ENCODE measurements around the gene TBXAS1.
A peak's percentile ranks its signal among the peaks of the same experiment; 100 is the strongest.

TBXAS1 gene

DNA sequence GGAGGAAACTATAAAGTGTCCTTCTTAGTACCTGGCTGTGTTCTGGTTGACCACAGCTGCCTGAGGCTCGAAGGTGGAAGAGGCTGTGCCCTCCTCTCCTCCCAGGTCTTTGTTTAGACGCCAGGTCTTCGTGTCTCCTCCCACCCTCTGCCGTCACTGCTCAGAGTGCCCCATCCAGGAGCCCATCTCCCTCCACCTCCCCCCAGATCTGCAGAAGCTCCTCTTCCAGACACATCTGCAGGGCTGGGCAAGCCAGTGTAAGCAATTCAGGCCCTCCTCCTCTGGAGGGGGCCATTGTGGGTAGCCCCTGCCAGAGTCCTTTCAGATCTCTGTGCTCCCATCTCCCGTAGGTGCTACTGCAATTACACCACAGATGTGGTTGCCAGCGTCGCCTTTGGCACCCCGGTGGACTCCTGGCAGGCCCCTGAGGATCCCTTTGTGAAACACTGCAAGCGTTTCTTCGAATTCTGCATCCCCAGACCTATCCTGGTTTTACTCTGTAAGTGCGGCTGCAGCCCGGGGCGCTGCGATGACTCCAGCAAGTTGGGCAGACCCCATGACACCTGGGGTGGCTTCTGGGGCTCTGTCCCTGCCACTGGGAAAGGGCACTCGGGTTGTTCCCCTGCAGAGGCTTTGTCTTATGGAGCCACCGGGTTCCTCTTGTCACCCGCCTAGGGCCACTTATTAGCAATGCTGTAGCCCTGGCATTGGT is 126.2 kb downstream of the TBXAS1 start:
- Histone ChIP-seq H3K23ac (ENCODE audit: low read length in 2 of 2) (no peak overlapping the region), H2BK12ac (ENCODE audit: low read length in 2 of 2) (no peak overlapping the region), H2BK120ac (ENCODE audit: low read depth, low read length) (no peak overlapping the region), H2AFZ (ENCODE audit: low read depth, low read length) (no peak overlapping the region), H2AK5ac (ENCODE audit: low read length, severe bottlenecking) (no peak overlapping the region), H3K4ac (ENCODE audit: low read depth in 1 of 2, low read length in 2 of 2) (peak overlapping the region in 1 of 2 experiments; percentile 18), H2BK15ac (ENCODE audit: low read depth, poor library complexity, severe bottlenecking) (no peak overlapping the region), H3K27me3 (ENCODE audit: control insufficient read depth in 1 of 2, insufficient read depth in 1 of 2, low read length in 2 of 2) (no peaks in the 10 kb centered on the region), H3K79me1 (replicated peaks; ENCODE audit: low read length, poor library complexity, severe bottlenecking) (no peaks in the 10 kb centered on the region), H3K9ac (ENCODE audit: low read length) (no peak overlapping the region), H3K4me3 (ENCODE audit: insufficient read depth in 1 of 2, low read depth in 1 of 2, low read length in 2 of 2) (no peak overlapping the region), H3K4me1 (ENCODE audit: control insufficient read depth, insufficient read depth, low read depth, low read length) (peaks cover 14% of the 10 kb centered on the region), H4K8ac (ENCODE audit: low read length) (no peak overlapping the region), H3K4me2 (ENCODE audit: low read length, poor library complexity, severe bottlenecking) (no peak overlapping the region), H3K14ac (ENCODE audit: low read length in 2 of 2) (no peak overlapping the region), H2BK5ac (ENCODE audit: low read depth, low read length, poor library complexity, severe bottlenecking) (no peak overlapping the region), H3K36me3 (ENCODE audit: control insufficient read depth in 1 of 2, insufficient read depth in 2 of 2, low read depth in 1 of 2, low read length in 2 of 2) (no peaks in the 10 kb centered on the region), H3K9me3 (ENCODE audit: control insufficient read depth, low read length) (no peaks in the 10 kb centered on the region), H3K27ac (ENCODE audit: low read length, poor library complexity, severe bottlenecking) (no peak overlapping the region), H3K18ac (ENCODE audit: low read depth in 1 of 2, low read length in 2 of 2) (no peak overlapping the region), H4K91ac (ENCODE audit: low read length) (no peak overlapping the region)
- WGBS = 90% methylated on average over 17 of the region's 17 CpGs
- no peak for DNase-seq

DNA sequence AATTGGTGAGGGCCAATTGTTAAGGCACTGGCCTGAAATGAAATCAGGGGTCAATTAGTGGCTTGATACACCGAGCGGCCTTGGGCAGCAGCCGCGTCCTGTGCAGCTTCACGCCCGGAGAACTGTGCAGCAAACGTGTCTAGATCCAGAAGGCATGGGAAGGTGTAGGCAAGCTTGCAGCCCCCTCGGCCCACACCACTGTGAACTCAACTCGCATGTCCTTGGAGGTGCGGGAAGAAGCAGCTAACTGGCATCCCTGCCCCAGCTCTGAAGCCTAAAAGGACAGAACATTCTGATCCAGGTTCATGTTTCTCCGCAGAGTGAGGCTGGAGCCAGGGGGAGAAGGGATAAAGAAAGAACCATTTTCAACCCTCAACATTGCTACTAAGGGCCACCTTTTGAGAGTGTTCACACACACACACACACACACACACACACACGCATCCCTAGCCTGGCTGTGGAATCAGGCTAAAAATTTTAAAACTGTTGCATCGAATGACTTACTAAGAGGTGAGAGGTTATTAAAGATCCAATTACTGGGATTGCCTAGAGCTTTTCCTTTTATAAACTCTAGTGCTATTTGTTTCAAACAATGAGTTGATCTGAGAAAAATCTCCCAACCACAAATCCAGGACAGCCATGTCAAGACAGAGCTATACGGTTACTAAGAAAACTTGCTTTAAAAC is 129.7 kb downstream of the TBXAS1 start:
- H4K8ac ChIP-seq (ENCODE audit: low read length) = no peak overlapping the region
- no peak overlapping the region for H3K23ac ChIP-seq (ENCODE audit: low read length in 2 of 2)
- H3K4me1 ChIP-seq (ENCODE audit: control insufficient read depth, insufficient read depth, low read depth, low read length) = peaks cover 14% of the 10 kb centered on the region
- peak overlapping the region in 1 of 2 experiments; percentile 71 for H3K18ac ChIP-seq (ENCODE audit: low read depth in 1 of 2, low read length in 2 of 2)
- 92% methylated on average over 12 of the region's 14 CpGs for WGBS
- H2AK5ac ChIP-seq (ENCODE audit: low read length, severe bottlenecking) = no peak overlapping the region
- peak overlapping the region in 1 of 2 experiments; percentile 29 for H2BK12ac ChIP-seq (ENCODE audit: low read length in 2 of 2)
- no peak overlapping the region for H2BK5ac ChIP-seq (ENCODE audit: low read depth, low read length, poor library complexity, severe bottlenecking)
- peak; percentile 73 for DNase-seq
- peak overlapping the region in 1 of 2 experiments; percentile 93 for H3K14ac ChIP-seq (ENCODE audit: low read length in 2 of 2)
- no peak overlapping the region for H3K27ac ChIP-seq (ENCODE audit: low read length, poor library complexity, severe bottlenecking)
- no peaks in the 10 kb centered on the region for H3K79me1 ChIP-seq (replicated peaks; ENCODE audit: low read length, poor library complexity, severe bottlenecking)
- no peak overlapping the region for H3K4ac ChIP-seq (ENCODE audit: low read depth in 1 of 2, low read length in 2 of 2)
- no peak overlapping the region for H2BK120ac ChIP-seq (ENCODE audit: low read depth, low read length)
- H2BK15ac ChIP-seq (ENCODE audit: low read depth, poor library complexity, severe bottlenecking) = no peak overlapping the region
- H4K91ac ChIP-seq (ENCODE audit: low read length) = no peak overlapping the region
- peaks cover 0 to 3% of the 10 kb centered on the region in 2 experiments for H3K27me3 ChIP-seq (ENCODE audit: control insufficient read depth in 1 of 2, insufficient read depth in 1 of 2, low read length in 2 of 2)
- H3K4me2 ChIP-seq (ENCODE audit: low read length, poor library complexity, severe bottlenecking) = no peak overlapping the region
- H2AFZ ChIP-seq (ENCODE audit: low read depth, low read length) = no peak overlapping the region
- no peak overlapping the region for H3K4me3 ChIP-seq (ENCODE audit: insufficient read depth in 1 of 2, low read depth in 1 of 2, low read length in 2 of 2)
- H3K9me3 ChIP-seq (ENCODE audit: control insufficient read depth, low read length) = no peaks in the 10 kb centered on the region
- H3K9ac ChIP-seq (ENCODE audit: low read length) = no peak overlapping the region
- peaks cover 0 to 4% of the 10 kb centered on the region in 2 experiments for H3K36me3 ChIP-seq (ENCODE audit: control insufficient read depth in 1 of 2, insufficient read depth in 2 of 2, low read depth in 1 of 2, low read length in 2 of 2)

DNA sequence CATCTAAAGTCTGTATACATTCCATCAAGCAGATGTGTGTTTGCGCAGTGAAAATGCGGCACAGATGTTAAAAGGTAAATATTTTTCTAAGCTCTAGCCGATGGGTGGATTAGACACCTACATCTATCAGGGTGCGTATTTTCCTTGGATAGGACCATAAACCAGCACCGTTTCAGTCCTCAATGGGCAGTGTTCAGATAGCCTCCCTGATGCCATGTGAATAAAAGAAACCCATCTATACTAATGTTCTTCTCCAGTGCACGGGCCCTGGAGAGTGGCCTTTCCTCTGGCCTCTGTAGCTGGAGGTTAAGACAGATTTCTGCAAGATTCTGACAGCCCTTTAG is 130.2 kb downstream of the TBXAS1 start:
- peaks cover 0 to 4% of the 10 kb centered on the region in 2 experiments for H3K36me3 ChIP-seq (ENCODE audit: control insufficient read depth in 1 of 2, insufficient read depth in 2 of 2, low read depth in 1 of 2, low read length in 2 of 2)
- no peak overlapping the region for H2AFZ ChIP-seq (ENCODE audit: low read depth, low read length)
- H3K23ac ChIP-seq (ENCODE audit: low read length in 2 of 2) = no peak overlapping the region
- no peak overlapping the region for H4K91ac ChIP-seq (ENCODE audit: low read length)
- H3K9me3 ChIP-seq (ENCODE audit: control insufficient read depth, low read length) = no peaks in the 10 kb centered on the region
- H3K4ac ChIP-seq (ENCODE audit: low read depth in 1 of 2, low read length in 2 of 2) = no peak overlapping the region
- no peak overlapping the region for H2BK5ac ChIP-seq (ENCODE audit: low read depth, low read length, poor library complexity, severe bottlenecking)
- H2BK12ac ChIP-seq (ENCODE audit: low read length in 2 of 2) = no peak overlapping the region
- H3K14ac ChIP-seq (ENCODE audit: low read length in 2 of 2) = no peak overlapping the region
- 74% methylated on average over 6 of the region's 6 CpGs for WGBS
- H2AK5ac ChIP-seq (ENCODE audit: low read length, severe bottlenecking) = no peak overlapping the region
- no peak for DNase-seq
- no peak overlapping the region for H3K4me3 ChIP-seq (ENCODE audit: insufficient read depth in 1 of 2, low read depth in 1 of 2, low read length in 2 of 2)
- H3K27me3 ChIP-seq (ENCODE audit: control insufficient read depth in 1 of 2, insufficient read depth in 1 of 2, low read length in 2 of 2) = peaks cover 0 to 3% of the 10 kb centered on the region in 2 experiments
- peaks cover 14% of the 10 kb centered on the region for H3K4me1 ChIP-seq (ENCODE audit: control insufficient read depth, insufficient read depth, low read depth, low read length)
- no peak overlapping the region for H3K18ac ChIP-seq (ENCODE audit: low read depth in 1 of 2, low read length in 2 of 2)
- no peak overlapping the region for H3K27ac ChIP-seq (ENCODE audit: low read length, poor library complexity, severe bottlenecking)
- no peak overlapping the region for H4K8ac ChIP-seq (ENCODE audit: low read length)
- H3K9ac ChIP-seq (ENCODE audit: low read length) = no peak overlapping the region
- no peak overlapping the region for H2BK120ac ChIP-seq (ENCODE audit: low read depth, low read length)
- no peak overlapping the region for H2BK15ac ChIP-seq (ENCODE audit: low read depth, poor library complexity, severe bottlenecking)
- no peak overlapping the region for H3K4me2 ChIP-seq (ENCODE audit: low read length, poor library complexity, severe bottlenecking)
- H3K79me1 ChIP-seq (replicated peaks; ENCODE audit: low read length, poor library complexity, severe bottlenecking) = no peaks in the 10 kb centered on the region

DNA sequence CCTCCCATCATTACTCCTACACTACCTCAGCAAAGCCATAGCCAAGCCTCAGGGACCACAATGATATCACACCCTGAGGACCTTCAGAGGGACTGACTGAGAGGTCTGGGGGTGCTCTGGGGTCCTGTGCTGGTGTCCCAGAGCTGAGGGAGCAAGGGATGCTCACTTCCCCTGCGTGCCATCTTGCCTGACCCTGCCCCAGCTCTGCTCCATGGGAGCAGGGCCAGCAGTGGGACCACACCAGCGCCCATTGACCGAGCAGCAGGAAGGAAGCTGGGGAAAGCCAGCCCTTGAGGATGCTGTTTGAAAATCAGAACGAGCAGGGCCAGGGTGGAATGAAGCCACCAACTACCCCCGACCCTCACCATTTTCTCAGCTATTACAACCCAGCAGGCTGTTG is 130.7 kb downstream of the TBXAS1 start:
- H2BK5ac ChIP-seq (ENCODE audit: low read depth, low read length, poor library complexity, severe bottlenecking) = no peak overlapping the region
- H2BK12ac ChIP-seq (ENCODE audit: low read length in 2 of 2) = peak overlapping the region in 1 of 2 experiments; percentile 59
- peaks cover 0 to 4% of the 10 kb centered on the region in 2 experiments for H3K36me3 ChIP-seq (ENCODE audit: control insufficient read depth in 1 of 2, insufficient read depth in 2 of 2, low read depth in 1 of 2, low read length in 2 of 2)
- H2BK120ac ChIP-seq (ENCODE audit: low read depth, low read length) = no peak overlapping the region
- H3K4me3 ChIP-seq (ENCODE audit: insufficient read depth in 1 of 2, low read depth in 1 of 2, low read length in 2 of 2) = no peak overlapping the region
- H3K79me1 ChIP-seq (replicated peaks; ENCODE audit: low read length, poor library complexity, severe bottlenecking) = no peaks in the 10 kb centered on the region
- H3K27me3 ChIP-seq (ENCODE audit: control insufficient read depth in 1 of 2, insufficient read depth in 1 of 2, low read length in 2 of 2) = peaks cover 0 to 3% of the 10 kb centered on the region in 2 experiments
- peak overlapping the region; percentile 6 for H4K91ac ChIP-seq (ENCODE audit: low read length)
- no peak for DNase-seq
- H3K14ac ChIP-seq (ENCODE audit: low read length in 2 of 2) = peak overlapping the region in 1 of 2 experiments; percentile 35
- H3K9me3 ChIP-seq (ENCODE audit: control insufficient read depth, low read length) = no peaks in the 10 kb centered on the region
- peak overlapping the region in 1 of 2 experiments; percentile 81 for H3K18ac ChIP-seq (ENCODE audit: low read depth in 1 of 2, low read length in 2 of 2)
- H3K27ac ChIP-seq (ENCODE audit: low read length, poor library complexity, severe bottlenecking) = no peak overlapping the region
- H3K9ac ChIP-seq (ENCODE audit: low read length) = no peak overlapping the region
- peak overlapping the region; percentile 66 for H4K8ac ChIP-seq (ENCODE audit: low read length)
- H3K4me2 ChIP-seq (ENCODE audit: low read length, poor library complexity, severe bottlenecking) = no peak overlapping the region
- no peak overlapping the region for H2AFZ ChIP-seq (ENCODE audit: low read depth, low read length)
- peak overlapping the region; percentile 32 to 39 for H3K4ac ChIP-seq (ENCODE audit: low read depth in 1 of 2, low read length in 2 of 2)
- no peak overlapping the region for H3K23ac ChIP-seq (ENCODE audit: low read length in 2 of 2)
- no peak overlapping the region for H2AK5ac ChIP-seq (ENCODE audit: low read length, severe bottlenecking)
- peak overlapping the region; percentile 21 for H2BK15ac ChIP-seq (ENCODE audit: low read depth, poor library complexity, severe bottlenecking)
- H3K4me1 ChIP-seq (ENCODE audit: control insufficient read depth, insufficient read depth, low read depth, low read length) = peaks cover 14% of the 10 kb centered on the region
- WGBS = 95% methylated on average over 5 of the region's 5 CpGs

All from mesenchymal stem cell (in vitro differentiated cells and primary cell).